ENCODE data around the gene GCA. TPM values are rescaled to one million over a fixed set of nuclear protein-coding genes. Genes with fewer than 3 reads are reported as not detected.

GCA gene
- total and polyA plus RNA-seq, 2 of the 4 experiments (the other 2 are of a cell fraction), result 2.2 to 3.6 TPM

- Histone ChIP-seq H2BK20ac (ENCODE audit: low read depth, low read length) (no peak overlapping the region), H2AK9ac (replicated peaks; ENCODE audit: low read depth, low read length, poor library complexity) (no peak overlapping the region), H3K27me3 (ENCODE audit: control insufficient read depth, insufficient read depth, low read length) (no peaks in the 10 kb centered on the region), H3K79me1 (ENCODE audit: low read depth in 1 of 2, low read length in 2 of 2) (no peaks in the 10 kb centered on the region), H3K36me3 (ENCODE audit: control insufficient read depth, insufficient read depth, low read length) (no peaks in the 10 kb centered on the region), H3K9me1 (ENCODE audit: insufficient read depth, low read length) (no peaks in the 10 kb centered on the region), H3K4me1 (ENCODE audit: control insufficient read depth, insufficient read depth, low read length) (no peaks in the 10 kb centered on the region), H4K5ac (ENCODE audit: low read depth, low read length) (no peak overlapping the region), H2BK15ac (ENCODE audit: low read depth, low read length) (no peak overlapping the region), H3K9me3 (ENCODE audit: control insufficient read depth, insufficient read depth, low read length) (no peaks in the 10 kb centered on the region), H3K4ac (ENCODE audit: low read depth, low read length) (no peak overlapping the region), H3K14ac (replicated peaks; ENCODE audit: low read depth, low read length) (no peak overlapping the region), H3K27ac (ENCODE audit: insufficient read depth, low read length) (no peak overlapping the region), H3K56ac (ENCODE audit: extremely low read depth, insufficient read depth, low read length) (no peak overlapping the region), H2BK5ac (ENCODE audit: low read depth, low read length, poor library complexity, severe bottlenecking) (no peak overlapping the region), H2BK120ac (ENCODE audit: low read depth, low read length) (no peak overlapping the region), H2AK5ac (ENCODE audit: low read depth, low read length) (no peak overlapping the region), H3K23ac (ENCODE audit: low read depth, low read length) (no peak overlapping the region), H2AFZ (replicated peaks; ENCODE audit: low read length, poor library complexity) (no peak overlapping the region), H3K18ac (ENCODE audit: low read depth, low read length) (no peak overlapping the region), H3K4me2 (ENCODE audit: low read depth, low read length) (no peak overlapping the region; the same call in 1 of the 2 replicates), H4K8ac (ENCODE audit: low read depth in 2 of 2, low read length in 2 of 2) (no peak overlapping the region), H4K91ac (ENCODE audit: insufficient read depth, low read depth, low read length) (no peak overlapping the region), H3K9ac (ENCODE audit: low read depth, low read length) (no peak overlapping the region), H4K20me1 (ENCODE audit: insufficient read depth, low read length) (no peaks in the 10 kb centered on the region), H3K4me3 (ENCODE audit: insufficient read depth, low read depth, low read length) (no peak overlapping the region)
- no CpG with 5 or more reads among the region's 4 CpGs for WGBS, 2 experiments (ENCODE audit: extremely low coverage in 2 of 2, insufficient read length in 1 of 2)
- TF ChIP-seq RAD21 (IDR thresholded peaks at IDR 0.05; ENCODE audit: low read length) (no peak), CTCF (conservative IDR thresholded peaks at IDR 0.05; ENCODE audit: low read depth, low read length) (no peak), CEBPB (IDR thresholded peaks at IDR 0.05; ENCODE audit: low read depth, low read length) (no peak), ELK1 (IDR thresholded peaks at IDR 0.05; ENCODE audit: borderline replicate concordance, low read depth, low read length) (no peak), MAZ (IDR thresholded peaks at IDR 0.05; ENCODE audit: borderline replicate concordance, low read depth, low read length) (no peak), CHD1 (IDR thresholded peaks at IDR 0.05; ENCODE audit: low read depth, low read length) (no peak), POLR2A (IDR thresholded peaks at IDR 0.05; ENCODE audit: low read depth, low read length) (no peak), MAFK (IDR thresholded peaks at IDR 0.05; ENCODE audit: low read depth, low read length) (no peak), FOS (IDR thresholded peaks at IDR 0.05; ENCODE audit: low read depth, low read length) (no peak), SMC3 (IDR thresholded peaks at IDR 0.05; ENCODE audit: low read depth, low read length) (no peak), USF2 (IDR thresholded peaks at IDR 0.05; ENCODE audit: low read depth, low read length) (no peak), MXI1 (IDR thresholded peaks at IDR 0.05; ENCODE audit: borderline replicate concordance, low read depth, low read length) (no peak), BHLHE40 (IDR thresholded peaks at IDR 0.05; ENCODE audit: low read depth, low read length) (no peak), NFE2L2 (IDR thresholded peaks at IDR 0.05; ENCODE audit: low read depth, low read length) (no peak), RFX5 (IDR thresholded peaks at IDR 0.05; ENCODE audit: low read depth, low read length) (no peak), RCOR1 (IDR thresholded peaks at IDR 0.05; ENCODE audit: insufficient replicate concordance, low read length) (no peak)
- intact Hi-C loops (cut with micrococcal nuclease) (no loop called here), in situ Hi-C loops (cut with MboI; ENCODE audit: low sequenced_read_pairs) (loop anchor here (25.0 kb wide), 1 partner anchor 329 kb away; no protein-coding TSS in a partner anchor), dilution Hi-C loops (cut with HindIII; ENCODE audit: low sequenced_read_pairs, unreplicated experiment) (no loop called here)
- ChIA-PET POLR2A (ENCODE audit: unreplicated experiment) (no interaction called here), CTCF (no interaction called here)
- ATAC-seq (ENCODE audit: low read depth) (no peak), DNase-seq (no peak)
- no TSS peak for BruUV-seq (replicated peaks)
Observed at GRCh38 chr2:162315938-162316337, 28.0 kb upstream of the GCA start.

All from IMR-90 (cell line).